NCI-H446 treated with DMSO at 0.1 percent for 48 hours (cell line): Measurements from ENCODE around the gene POLQ.
"Not testable (repeated sequence)": the region's sequence is repeated elsewhere in the genome, so short reads cannot be mapped to it uniquely, and the experiment has no call there.

Experiments
- DNase-seq: peaks from one replicate; lab custom pipeline; 2025; lab: John Stamatoyannopoulos, UW

The POLQ gene

DNA sequence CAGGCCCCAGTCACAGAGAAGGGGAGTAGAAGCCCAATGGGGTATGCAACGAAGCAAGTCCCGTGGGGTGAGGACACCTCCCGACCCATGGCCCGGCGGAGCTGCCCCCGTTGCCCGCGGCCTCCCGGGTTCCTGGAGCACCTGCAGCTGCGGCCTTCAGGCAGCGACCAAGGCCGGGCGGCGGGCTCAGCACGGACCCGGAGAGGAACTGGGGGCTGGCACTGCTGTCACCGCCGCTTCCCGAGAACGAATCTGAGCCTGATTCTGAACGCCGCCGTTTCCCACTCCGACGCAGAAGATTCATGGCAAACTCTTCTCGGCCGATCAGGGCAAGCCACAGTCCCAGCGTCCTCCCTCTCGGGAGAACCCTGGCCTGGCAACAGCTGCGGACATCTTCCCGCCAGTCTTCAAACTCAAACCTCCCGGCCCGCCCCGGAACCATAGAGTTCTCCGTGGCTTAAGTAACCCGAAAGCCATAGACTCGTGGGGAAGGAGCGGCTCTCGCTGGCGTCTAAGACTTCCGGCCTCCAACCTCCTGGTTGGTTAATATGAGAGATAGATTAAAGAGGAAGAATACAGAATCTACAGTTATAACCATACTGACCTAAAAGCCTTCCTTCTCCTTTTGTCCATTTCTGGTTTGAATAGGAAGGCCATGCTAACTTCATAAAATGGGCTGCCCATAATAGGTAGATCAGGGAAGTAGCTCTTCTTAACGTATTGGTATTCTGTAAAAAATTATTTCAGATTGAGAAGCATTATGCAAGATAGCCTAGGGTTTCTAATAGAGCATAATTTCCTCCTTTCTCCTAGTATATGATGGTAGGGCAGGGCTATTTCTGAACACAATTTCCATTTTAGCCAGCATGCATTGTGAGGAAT is at the start of gene POLQ:
Gene POLQ, minus strand, starts transcription at position 415 of the 882 bp plus-strand sequence. Its CDS starts 111 bp downstream, at position 304.
- DNase-seq, result peak; percentile 93

GRCh38 chr3:121594850-121595249 is 49.1 kb upstream of the POLQ start:
- no peak for DNase-seq

DNA sequence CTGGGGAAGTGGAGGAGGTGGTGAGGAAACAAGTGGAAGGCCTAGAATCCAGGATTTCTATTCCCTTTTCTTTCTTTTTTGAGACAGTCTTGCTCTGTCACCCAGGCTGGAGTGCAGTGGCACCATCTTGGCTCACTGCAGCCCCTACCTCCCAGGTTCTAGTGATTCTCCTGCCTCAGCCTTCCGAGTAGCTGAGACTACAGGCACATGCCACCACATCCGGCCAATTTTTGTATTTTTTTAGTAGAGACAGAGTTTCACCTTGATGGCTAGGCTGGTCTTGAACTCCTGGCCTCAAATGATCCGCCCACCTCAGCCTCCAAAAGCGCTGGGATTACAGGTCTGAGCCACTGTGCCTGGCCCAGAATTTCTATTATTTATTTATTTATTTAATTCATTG is 48.0 kb upstream of the POLQ start:
- DNase-seq, result not testable (repeated sequence)

- DNase-seq, result no peak
Measured at GRCh38 chr3:121592856-121593702, 47.3 kb upstream of the POLQ start, which contains the start of gene FBXO40. Gene FBXO40, plus strand, starts transcription at chr3:121593379. Its CDS starts 27,197 bp downstream, at chr3:121620576.

GRCh38 chr3:121584418-121584817 is 38.6 kb upstream of the POLQ start:
- DNase-seq, result no peak

GRCh38 chr3:121581691-121582090 is 35.9 kb upstream of the POLQ start:
- DNase-seq, result no peak

- DNase-seq, result no peak
Measured at GRCh38 chr3:121574449-121574848, 28.7 kb upstream of the POLQ start.

GRCh38 chr3:121567649-121568048 is 21.9 kb upstream of the POLQ start, which contains the start of gene ARGFX:
Gene ARGFX, plus strand, starts transcription at chr3:121567949. Its CDS starts 2,765 bp downstream, at chr3:121570714.
- DNase-seq, result no peak

- no peak for DNase-seq
Measured at GRCh38 chr3:121566773-121567172, 21.0 kb upstream of the POLQ start.

DNA sequence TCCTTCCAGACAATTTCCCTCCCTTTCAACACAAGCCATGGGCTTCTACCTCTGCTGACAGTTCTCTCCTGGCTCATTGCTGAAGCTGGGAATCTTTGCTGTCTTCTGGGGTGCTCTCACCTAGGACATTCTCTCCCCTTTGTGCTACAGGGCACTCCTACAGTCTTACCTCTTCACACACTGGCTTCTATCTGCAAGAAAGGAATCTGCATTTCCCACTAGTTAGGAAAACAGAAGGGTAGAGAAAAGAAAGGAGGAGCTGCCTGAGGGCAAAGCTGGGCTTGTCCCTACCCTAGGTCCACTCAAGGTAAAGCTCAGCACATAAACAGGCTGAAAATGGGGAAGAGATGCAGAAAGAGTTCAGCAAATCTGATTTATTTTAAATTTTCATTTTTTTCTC is 16.4 kb upstream of the POLQ start:
- no peak for DNase-seq

GRCh38 chr3:121557426-121557934 is 11.7 kb upstream of the POLQ start:
- no peak for DNase-seq

GRCh38 chr3:121552797-121553196 is 7.0 kb upstream of the POLQ start:
- no peak for DNase-seq

DNA sequence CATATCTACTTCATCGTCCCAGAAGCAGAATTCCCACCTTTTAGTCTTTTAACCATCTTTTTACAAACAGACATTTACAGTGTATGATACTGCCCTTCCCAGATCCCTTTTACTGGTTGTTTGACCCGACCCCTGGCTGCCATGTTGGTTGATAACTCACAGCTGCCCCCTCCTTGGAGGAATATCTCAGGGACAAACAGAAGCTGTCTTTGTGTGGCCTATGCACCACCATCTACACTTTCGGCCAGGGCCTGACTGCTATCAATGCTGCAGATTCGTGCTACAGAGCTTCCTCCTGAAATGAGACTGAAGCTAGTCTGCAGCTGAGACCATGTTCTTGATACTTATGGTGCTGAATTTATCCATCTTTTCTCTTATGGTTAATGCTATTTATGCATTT is 6.6 kb upstream of the POLQ start:
- DNase-seq, result no peak

DNA sequence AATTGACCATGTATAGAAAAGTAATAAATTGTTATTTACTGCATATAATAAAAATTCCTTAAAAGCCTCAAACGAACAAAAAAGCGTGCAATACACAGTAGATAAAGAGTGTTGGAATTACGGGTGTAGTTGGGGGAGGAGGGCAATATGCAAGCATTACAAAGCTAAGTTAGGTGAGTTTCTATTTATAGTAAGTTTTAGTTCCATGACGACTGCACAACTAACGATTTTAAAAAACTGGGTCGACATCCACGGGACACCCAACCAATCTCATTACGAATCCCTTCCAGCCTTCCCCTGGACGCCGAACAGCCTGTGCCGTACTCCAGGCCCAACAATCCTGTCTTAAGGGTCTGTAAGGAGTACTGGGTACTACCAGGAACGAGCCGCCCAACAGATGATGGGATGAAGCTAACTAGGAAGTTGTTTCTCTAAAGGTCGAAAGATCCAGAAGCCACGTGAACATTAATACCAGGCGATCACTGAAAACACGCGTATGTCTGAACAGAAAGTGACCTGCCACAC is 677 bp downstream of the POLQ start:
- DNase-seq, result no peak

- no peak for DNase-seq
Measured at GRCh38 chr3:121542924-121543323, 2.9 kb downstream of the POLQ start.

GRCh38 chr3:121531269-121531668 is 14.5 kb downstream of the POLQ start:
- DNase-seq, result no peak

- no peak for DNase-seq
Measured at GRCh38 chr3:121529308-121529707, 16.5 kb downstream of the POLQ start.

DNA sequence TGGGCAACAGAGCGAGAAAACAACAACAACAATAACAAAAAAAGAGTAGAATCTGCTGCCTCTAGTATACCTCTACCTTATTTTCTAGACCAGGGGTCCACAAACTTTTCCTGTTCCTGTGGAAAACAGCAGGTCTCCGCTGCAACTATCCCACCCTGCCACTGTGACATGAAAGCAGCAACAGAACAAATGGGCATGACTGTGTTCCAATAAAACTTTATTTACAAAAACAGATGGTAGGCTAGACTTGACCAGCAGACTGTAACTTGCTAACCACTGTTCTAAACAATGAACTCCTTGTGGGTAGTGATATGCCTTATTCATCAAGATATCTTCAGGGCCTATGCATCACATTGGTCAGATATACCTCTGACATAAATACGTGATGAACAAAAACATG is 25.3 kb downstream of the POLQ start:
- DNase-seq, result no peak

DNA sequence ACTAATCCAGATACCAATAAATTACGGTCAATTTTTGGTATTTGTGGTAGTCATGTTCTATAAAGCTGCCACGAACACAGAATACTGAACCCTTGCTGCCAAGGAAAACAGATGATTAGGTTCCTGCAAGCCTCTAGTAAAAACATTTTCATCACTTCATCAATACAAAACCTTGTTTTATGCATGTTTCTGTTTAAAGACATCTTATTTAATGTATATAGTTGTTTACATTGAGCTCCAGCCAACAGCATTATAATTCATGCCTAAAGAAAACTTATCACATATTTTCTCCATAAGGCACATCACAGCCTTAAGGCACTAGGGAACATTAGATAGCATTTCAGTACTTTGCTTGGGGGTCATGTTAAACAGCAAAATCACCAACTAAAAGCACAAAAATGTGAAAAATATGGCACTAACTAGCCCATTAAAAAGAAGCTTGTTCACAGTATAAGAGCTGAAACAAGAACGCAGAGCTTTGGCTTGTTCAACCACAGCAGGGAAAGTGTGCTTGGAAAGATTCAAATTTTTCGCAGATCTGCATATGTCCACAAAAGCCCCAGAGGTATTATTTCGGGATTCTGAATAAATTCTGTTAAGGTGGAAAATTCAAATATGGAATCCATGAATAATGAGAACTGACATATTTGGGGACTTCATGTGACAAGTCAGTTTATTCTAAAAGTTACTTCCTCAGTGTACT is 27.7 kb downstream of the POLQ start:
- no peak for DNase-seq

DNA sequence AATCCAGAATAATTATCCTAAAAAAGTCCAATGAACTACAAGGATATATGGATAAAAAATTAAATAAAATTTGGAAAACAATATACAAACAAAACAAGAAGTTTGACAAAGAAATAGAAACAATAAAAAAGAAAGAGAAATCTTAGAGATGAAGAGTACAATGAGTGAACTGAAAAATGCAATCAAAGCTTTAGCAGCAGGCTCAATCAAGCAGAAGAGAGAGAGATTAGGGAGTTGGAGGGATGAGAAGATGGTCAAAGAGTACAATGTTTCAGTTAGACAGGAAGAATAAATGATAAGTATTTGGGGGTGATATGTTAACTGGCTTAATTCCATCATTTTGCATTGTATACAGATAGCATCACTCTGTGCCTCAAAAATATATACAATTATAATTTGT is 29.9 kb downstream of the POLQ start:
- no peak for DNase-seq

DNA sequence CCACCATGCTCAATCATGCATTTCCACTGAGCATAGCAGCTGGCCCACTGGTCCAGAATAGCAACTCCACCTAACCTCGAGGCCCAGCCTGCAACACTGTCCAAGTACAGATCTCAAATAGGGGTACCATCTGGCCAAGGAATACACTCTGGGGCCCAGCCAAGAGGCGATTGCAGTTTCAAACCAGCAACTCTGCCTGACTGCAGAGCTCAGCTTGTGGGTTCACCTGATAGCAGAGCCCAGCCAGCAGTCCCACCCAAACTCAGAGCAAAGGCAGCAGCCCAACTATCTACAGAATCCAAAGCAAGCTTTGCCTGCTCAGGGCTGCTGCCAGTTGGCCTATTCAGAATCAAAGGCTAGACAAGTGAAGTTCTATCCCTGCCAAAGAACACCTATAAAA is 30.5 kb downstream of the POLQ start:
- peak; percentile 92 for DNase-seq

DNA sequence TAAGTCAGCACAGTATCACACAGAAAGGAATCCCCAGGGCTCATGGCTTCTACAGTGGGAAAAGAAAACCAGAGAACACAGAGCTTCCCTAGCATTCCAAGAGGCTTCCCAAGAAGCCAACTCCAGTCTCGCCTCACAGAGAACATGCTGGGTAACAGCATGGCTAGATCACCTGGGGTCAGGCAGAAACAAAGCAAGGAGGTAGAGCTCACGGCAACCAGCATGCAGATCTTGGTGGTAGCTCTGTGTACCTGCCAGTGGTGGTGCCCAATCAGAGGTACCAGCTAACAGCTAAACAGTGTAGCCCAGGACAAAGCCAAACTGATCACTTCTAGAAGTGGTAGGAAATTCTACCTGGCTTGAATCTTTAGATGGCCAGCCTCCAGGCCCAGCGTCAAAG is 31.3 kb downstream of the POLQ start:
- DNase-seq, result no peak
